ENCODE data around the gene DDX24.
A peak's percentile ranks its signal among the peaks of the same experiment; 100 is the strongest.

DDX24 gene

GRCh38 chr14:94115058-94115591 is 34.1 kb upstream of the DDX24 start:
- in situ Hi-C loops (cut with HindIII; ENCODE audit: low sequenced_read_pairs), result no loop called here
- no peak for DNase-seq (ENCODE audit: low read depth, low spot score)
- TF ChIP-seq, protein P1, sequence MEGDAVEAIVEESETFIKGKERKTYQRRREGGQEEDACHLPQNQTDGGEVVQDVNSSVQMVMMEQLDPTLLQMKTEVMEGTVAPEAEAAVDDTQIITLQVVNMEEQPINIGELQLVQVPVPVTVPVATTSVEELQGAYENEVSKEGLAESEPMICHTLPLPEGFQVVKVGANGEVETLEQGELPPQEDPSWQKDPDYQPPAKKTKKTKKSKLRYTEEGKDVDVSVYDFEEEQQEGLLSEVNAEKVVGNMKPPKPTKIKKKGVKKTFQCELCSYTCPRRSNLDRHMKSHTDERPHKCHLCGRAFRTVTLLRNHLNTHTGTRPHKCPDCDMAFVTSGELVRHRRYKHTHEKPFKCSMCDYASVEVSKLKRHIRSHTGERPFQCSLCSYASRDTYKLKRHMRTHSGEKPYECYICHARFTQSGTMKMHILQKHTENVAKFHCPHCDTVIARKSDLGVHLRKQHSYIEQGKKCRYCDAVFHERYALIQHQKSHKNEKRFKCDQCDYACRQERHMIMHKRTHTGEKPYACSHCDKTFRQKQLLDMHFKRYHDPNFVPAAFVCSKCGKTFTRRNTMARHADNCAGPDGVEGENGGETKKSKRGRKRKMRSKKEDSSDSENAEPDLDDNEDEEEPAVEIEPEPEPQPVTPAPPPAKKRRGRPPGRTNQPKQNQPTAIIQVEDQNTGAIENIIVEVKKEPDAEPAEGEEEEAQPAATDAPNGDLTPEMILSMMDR (IDR thresholded peaks at IDR 0.05; ENCODE audit: low read depth, low read length), result no peak
- H3K4me3 ChIP-seq (ENCODE audit: low read depth, low read length), result no peak overlapping the region

DNA sequence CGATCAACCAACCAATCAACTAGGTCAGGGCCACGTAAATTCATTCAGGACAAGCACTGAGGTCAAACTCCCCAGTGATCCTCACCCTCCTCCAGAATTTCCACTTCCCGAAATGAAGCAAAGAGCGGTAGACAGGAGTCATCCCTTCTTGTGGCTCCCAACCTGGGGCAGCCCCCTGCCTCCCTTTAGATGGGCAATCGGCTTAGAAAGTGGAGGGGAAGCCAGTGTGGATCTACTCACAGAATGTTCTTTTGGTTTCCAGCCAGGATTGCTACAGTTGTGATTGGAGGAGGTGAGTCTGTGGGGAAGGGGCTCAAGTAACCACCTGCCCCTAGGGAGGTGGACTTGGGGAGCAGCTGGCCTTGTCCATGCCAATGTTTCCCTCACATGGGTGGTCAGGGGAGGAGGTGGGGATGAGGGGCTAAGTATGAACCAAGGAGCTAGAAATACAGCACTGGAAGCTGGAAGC is 33.6 kb upstream of the DDX24 start:
- TF ChIP-seq, protein P1 (IDR thresholded peaks at IDR 0.05; ENCODE audit: low read depth, low read length), result no peak
- H3K4me3 ChIP-seq (ENCODE audit: low read depth, low read length), result no peak overlapping the region
- in situ Hi-C loops (cut with HindIII; ENCODE audit: low sequenced_read_pairs), result no loop called here
- DNase-seq (ENCODE audit: low read depth, low spot score), result no peak

DNA sequence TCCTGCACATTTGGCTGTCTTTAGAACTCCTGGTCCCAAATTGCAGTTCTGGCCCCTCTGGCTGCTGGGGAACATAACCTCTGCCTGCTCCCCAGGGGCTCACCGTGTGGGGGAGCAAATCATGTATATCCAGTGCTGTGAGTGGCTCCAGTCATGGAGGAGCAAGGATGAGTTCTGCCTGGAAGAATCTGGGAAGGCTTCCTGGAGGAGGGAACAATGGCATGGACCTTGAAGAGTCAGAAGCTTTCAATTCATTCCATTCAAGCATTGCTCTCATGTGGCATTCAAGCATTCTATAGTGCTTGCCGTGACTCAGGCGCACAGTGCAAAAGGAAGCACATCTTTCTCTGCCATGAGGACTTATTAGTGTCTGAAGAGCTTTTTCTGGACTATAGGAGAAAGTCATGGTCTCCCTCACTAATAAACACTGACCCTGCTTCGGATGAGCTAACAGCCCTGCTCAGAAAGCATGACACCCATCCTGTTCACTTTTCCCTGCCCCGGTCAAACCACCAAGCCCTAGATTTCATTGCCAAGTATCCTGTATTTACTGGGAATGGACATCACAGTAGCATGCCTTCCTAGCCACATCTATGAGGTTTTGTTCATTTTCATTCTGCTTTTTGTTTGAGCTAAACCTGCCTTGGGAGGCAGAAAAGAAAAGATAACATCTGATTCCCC is 33.0 kb upstream of the DDX24 start:
- peak; percentile 29 for DNase-seq (ENCODE audit: low read depth, low spot score)
- no peak overlapping the region for H3K4me3 ChIP-seq (ENCODE audit: low read depth, low read length)
- in situ Hi-C loops (cut with HindIII; ENCODE audit: low sequenced_read_pairs), result no loop called here
- TF ChIP-seq, protein P1 (IDR thresholded peaks at IDR 0.05; ENCODE audit: low read depth, low read length), result no peak

GRCh38 chr14:94113490-94113889 is 32.5 kb upstream of the DDX24 start:
- in situ Hi-C loops (cut with HindIII; ENCODE audit: low sequenced_read_pairs), result no loop called here
- DNase-seq (ENCODE audit: low read depth, low spot score), result peak; percentile 42
- TF ChIP-seq, protein P1 (IDR thresholded peaks at IDR 0.05; ENCODE audit: low read depth, low read length), result no peak
- H3K4me3 ChIP-seq (ENCODE audit: low read depth, low read length), result no peak overlapping the region

DNA sequence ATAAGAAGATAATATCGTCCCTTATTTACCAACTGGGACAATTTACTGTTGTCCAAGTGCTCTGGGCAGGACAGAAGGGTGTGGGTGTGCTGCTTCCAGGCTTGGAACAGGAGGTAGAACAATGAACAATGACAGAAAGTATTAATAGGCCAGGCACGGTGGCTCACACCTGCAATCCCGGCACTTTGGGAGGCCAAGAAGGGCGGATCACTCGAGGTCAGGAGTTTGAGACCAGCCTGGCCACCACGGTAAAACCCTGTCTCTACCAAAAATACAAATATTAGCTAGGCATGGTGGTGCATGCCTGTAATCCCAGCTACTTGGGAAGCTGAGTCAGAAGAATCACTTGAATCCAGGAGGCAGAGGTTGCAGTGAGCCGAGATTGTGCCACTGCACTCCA is 32.1 kb upstream of the DDX24 start:
- in situ Hi-C loops (cut with HindIII; ENCODE audit: low sequenced_read_pairs), result no loop called here
- TF ChIP-seq, protein P1 (IDR thresholded peaks at IDR 0.05; ENCODE audit: low read depth, low read length), result no peak
- no peak overlapping the region for H3K4me3 ChIP-seq (ENCODE audit: low read depth, low read length)
- DNase-seq (ENCODE audit: low read depth, low spot score), result no peak

- H3K4me3 ChIP-seq (ENCODE audit: low read depth, low read length), result no peak overlapping the region
- in situ Hi-C loops (cut with HindIII; ENCODE audit: low sequenced_read_pairs), result no loop called here
- no peak for DNase-seq (ENCODE audit: low read depth, low spot score)
- TF ChIP-seq, protein P1 (IDR thresholded peaks at IDR 0.05; ENCODE audit: low read depth, low read length), result no peak
Measured at GRCh38 chr14:94112513-94113063, 31.6 kb upstream of the DDX24 start.
